GM18868 (cell line): ENCODE data around the gene HOXB3.
"Not testable (repeated sequence)": the region's sequence is repeated elsewhere in the genome, so short reads cannot be mapped to it uniquely, and the experiment has no call there.

Experiments
- ATAC-seq: cut with Tn5 transposase; IDR thresholded peaks from one replicate; pipeline ENCODE4 v1.9.1; 2021; ENCODE audit warnings: mild to moderate bottlenecking, moderate library complexity; ENCODE audit not compliant: unreplicated experiment

HOXB3 gene

GRCh38 chr17:48547808-48548522 lies 42.1 kb downstream of the HOXB3 start:
- ATAC-seq, result no peak

GRCh38 chr17:48546924-48547807 lies 42.9 kb downstream of the HOXB3 start:
- no peak for ATAC-seq

- ATAC-seq, result no peak
Observed at GRCh38 chr17:48546137-48546923, 43.7 kb downstream of the HOXB3 start.

GRCh38 chr17:48545539-48545938 lies 44.5 kb downstream of the HOXB3 start:
- no peak for ATAC-seq

GRCh38 chr17:48545022-48545375 lies 45.0 kb downstream of the HOXB3 start, which contains the start of gene HOXB2:
Gene HOXB2, minus strand, starts transcription at chr17:48545109. Its CDS starts 198 bp downstream, at chr17:48544911.
- ATAC-seq, result no peak

- no peak for ATAC-seq
Observed at GRCh38 chr17:48544349-48545021, 45.6 kb downstream of the HOXB3 start.

GRCh38 chr17:48543854-48544348 lies 46.1 kb downstream of the HOXB3 start:
- ATAC-seq, result no peak

- ATAC-seq, result no peak
Observed at GRCh38 chr17:48543107-48543853, 46.8 kb downstream of the HOXB3 start.

- no peak for ATAC-seq
Observed at GRCh38 chr17:48542698-48543106, 47.3 kb downstream of the HOXB3 start.

GRCh38 chr17:48542114-48542656 lies 47.9 kb downstream of the HOXB3 start:
- ATAC-seq, result no peak

GRCh38 chr17:48541577-48542113 lies 48.4 kb downstream of the HOXB3 start:
- no peak for ATAC-seq

GRCh38 chr17:48541036-48541576 lies 48.9 kb downstream of the HOXB3 start:
- ATAC-seq, result no peak

GRCh38 chr17:48540213-48540612 lies 49.8 kb downstream of the HOXB3 start:
- no peak for ATAC-seq

- no peak for ATAC-seq
Observed at GRCh38 chr17:48539177-48539576, 50.9 kb downstream of the HOXB3 start.

GRCh38 chr17:48537316-48537715 lies 52.7 kb downstream of the HOXB3 start:
- ATAC-seq, result no peak

- ATAC-seq, result not testable (repeated sequence)
Observed at GRCh38 chr17:48535793-48536559, 54.1 kb downstream of the HOXB3 start.

GRCh38 chr17:48532261-48532660 lies 57.8 kb downstream of the HOXB3 start:
- no peak for ATAC-seq

- ATAC-seq, result no peak
Observed at GRCh38 chr17:48530887-48531272, 59.2 kb downstream of the HOXB3 start, which contains the start of gene HOXB1. Gene HOXB1, minus strand, starts transcription at chr17:48531011. Its CDS starts 107 bp downstream, at chr17:48530904.
